GM23248 (cell line): ENCODE results near the gene TSLP. TPM values are rescaled to one million over a fixed set of nuclear protein-coding genes. Genes with fewer than 3 reads are reported as not detected.

Source experiments
- DNase-seq: peaks from one replicate; pipeline ENCODE4 v3.0.0-alpha.2; 2015
- H2AFZ ChIP-seq: fragments of 200-600 bp; sonication (generic); 2 replicates; pipeline ENCODE4 v1.6.1; 2016; ENCODE audit warnings: antibody characterized with exemption
- H3F3A ChIP-seq: fragments of 200-600 bp; sonication (generic); 2 replicates; pipeline ENCODE4 v1.6.1; 2016; ENCODE audit warnings: mild to moderate bottlenecking, antibody characterized with exemption, mixed run types; ENCODE audit not compliant: insufficient read depth
- H3K27ac ChIP-seq: fragments of 200-600 bp; sonication (generic); 2 replicates; pipeline ENCODE4 v1.5.1; 2016; ENCODE audit warnings: mild to moderate bottlenecking
- H3K27me3 ChIP-seq: fragments of 200-600 bp; sonication (generic); replicated peaks from 2 replicates; pipeline ENCODE4 v1.6.1; 2016; ENCODE audit warnings: mild to moderate bottlenecking; ENCODE audit not compliant: insufficient read depth
- H3K36me3 ChIP-seq: fragments of 200-600 bp; sonication (generic); 2 replicates; pipeline ENCODE4 v1.6.1; 2016; ENCODE audit warnings: low read depth, mild to moderate bottlenecking
- H3K4me1 ChIP-seq: fragments of 200-600 bp; sonication (generic); 2 replicates; pipeline ENCODE4 v1.6.1; 2016; ENCODE audit warnings: mild to moderate bottlenecking; ENCODE audit not compliant: insufficient read depth
- H3K4me2 ChIP-seq: fragments of 200-600 bp; sonication (generic); one replicate; pipeline ENCODE4 v1.6.1; 2016; ENCODE audit warnings: mild to moderate bottlenecking; ENCODE audit not compliant: unreplicated experiment
- H3K4me3 ChIP-seq: fragments of 200-600 bp; sonication (generic); 2 replicates; pipeline ENCODE4 v1.5.1; 2016; ENCODE audit warnings: mild to moderate bottlenecking
- H3K79me2 ChIP-seq: fragments of 200-600 bp; sonication (generic); 2 replicates; pipeline ENCODE4 v1.6.1; 2016; ENCODE audit warnings: mild to moderate bottlenecking; ENCODE audit not compliant: insufficient read depth
- H3K9ac ChIP-seq: fragments of 200-600 bp; sonication (generic); 2 replicates; pipeline ENCODE4 v1.6.1; 2016; ENCODE audit warnings: mild to moderate bottlenecking
- H3K9me2 ChIP-seq: fragments of 200-600 bp; sonication (generic); 2 replicates; pipeline ENCODE4 v1.6.1; 2016; ENCODE audit warnings: mixed run types, mild to moderate bottlenecking, moderate library complexity; ENCODE audit not compliant: insufficient read depth
- H3K9me3 ChIP-seq: fragments of 200-600 bp; sonication (generic); one replicate; pipeline ENCODE4 v1.6.1; 2017; ENCODE audit warnings: low read depth
- H4K20me1 ChIP-seq: fragments of 200-600 bp; sonication (generic); 2 replicates; pipeline ENCODE4 v1.6.0; 2016; ENCODE audit not compliant: insufficient read depth
- EZH2 ChIP-seq: fragments of 200-600 bp; sonication (generic); IDR thresholded peaks from 2 replicates; pipeline ENCODE4 v1.6.1; 2018; ENCODE audit warnings: antibody characterized with exemption, mild to moderate bottlenecking; ENCODE audit not compliant: insufficient read depth, poor library complexity, severe bottlenecking
- EZH2phosphoT487 ChIP-seq: fragments of 200-600 bp; sonication (generic); IDR thresholded peaks from 2 replicates; pipeline ENCODE4 v1.6.1; 2018; ENCODE audit warnings: antibody characterized with exemption, moderate library complexity, mild to moderate bottlenecking, low read depth; ENCODE audit not compliant: insufficient read depth
- WGBS, 2 experiments: methylation state at CpG; one replicate each; pipeline ENCODE4 v1.1.6; 2015 to 2017; ENCODE audit warnings: low lambda C conversion rate in 2 of 2, low coverage in 1 of 2; ENCODE audit errors: missing lambda C conversion rate in 2 of 2; 5-methylcytosine and 5-hydroxymethylcytosine counted together
- in situ Hi-C: fragments of 300-500 bp; cut with MboI; formaldehyde crosslinking; loops from 2 replicates; pipeline ENCODE4 v1.15.0; 2020
- polyA plus RNA-seq: library from polyadenylated mRNA; unstranded; fragments of >200 nt; fragmentation: Nextera tagmentation; extraction: Ambion mirVana; gene quantifications from 2 replicates; pipeline ENCODE4 v1.2.1, GENCODE V29; 2016
- total RNA-seq: library from RNA; depleted of rRNA; stranded (reverse); fragments of >200 nt; shearing (Covaris generic); gene quantifications from 2 replicates; pipeline ENCODE4 v1.2.3, GENCODE V29; 2014

Gene TSLP
- total and polyA plus RNA-seq, 2 experiments from 2014 or later = not detected

GRCh38 chr5:111119221-111119620 lies 47.7 kb downstream of the TSLP start:
- H3K27me3 ChIP-seq = no peaks in the 10 kb centered on the region
- no peak overlapping the region for H2AFZ ChIP-seq
- in situ Hi-C loops = no loop called here
- H3K9me3 ChIP-seq = no peaks in the 10 kb centered on the region
- no peak overlapping the region for H3K9ac ChIP-seq
- peaks cover 56% of the 10 kb centered on the region for H3K36me3 ChIP-seq
- H3K4me1 ChIP-seq = no peaks in the 10 kb centered on the region
- H3K27ac ChIP-seq = no peak overlapping the region
- no peak for DNase-seq
- no peaks in the 10 kb centered on the region for H4K20me1 ChIP-seq
- no peak overlapping the region for H3K4me3 ChIP-seq
- TF ChIP-seq EZH2 (no peak), EZH2phosphoT487 (no peak)
- no peaks in the 10 kb centered on the region for H3K9me2 ChIP-seq
- H3K79me2 ChIP-seq = 0 out of 2 replicates have a peak, but pooled peaks cover 5% of the 10 kb centered on the region
- no peak overlapping the region for H3K4me2 ChIP-seq
- no peaks in the 10 kb centered on the region for H3F3A ChIP-seq
- 91 to 94% methylated on average over 2 of the region's 2 CpGs for WGBS, 2 experiments

DNA sequence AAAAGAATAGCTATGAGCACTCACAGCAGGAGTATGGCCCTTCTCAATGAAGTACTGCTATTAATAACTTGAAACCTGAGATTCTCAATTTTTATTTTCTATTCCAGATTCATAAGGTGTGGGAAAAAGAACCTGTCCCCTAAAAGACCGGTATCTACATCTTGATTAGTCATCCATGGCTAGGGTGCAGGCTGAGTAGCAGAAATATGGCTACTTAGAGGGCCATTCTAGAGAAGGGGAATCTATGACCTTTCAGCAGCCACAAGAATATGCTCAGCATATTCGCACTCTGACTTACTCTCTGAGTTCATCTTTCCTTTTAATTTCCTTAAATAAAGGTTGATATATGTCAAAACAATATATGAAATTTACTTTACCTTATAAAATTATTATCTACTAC lies 48.3 kb downstream of the TSLP start:
- Histone ChIP-seq H2AFZ (no peak overlapping the region), H4K20me1 (no peaks in the 10 kb centered on the region), H3K79me2 (0 out of 2 replicates have a peak, but pooled peaks cover 5% of the 10 kb centered on the region), H3K27ac (no peak overlapping the region), H3K9ac (no peak overlapping the region), H3K27me3 (no peaks in the 10 kb centered on the region), H3K4me2 (no peak overlapping the region), H3K4me3 (no peak overlapping the region), H3K4me1 (no peaks in the 10 kb centered on the region), H3K36me3 (peaks cover 54% of the 10 kb centered on the region), H3K9me3 (no peaks in the 10 kb centered on the region), H3F3A (no peaks in the 10 kb centered on the region), H3K9me2 (no peaks in the 10 kb centered on the region)
- 97 to 98% methylated on average over 2 of the region's 2 CpGs for WGBS, 2 experiments
- no peak for DNase-seq
- TF ChIP-seq EZH2phosphoT487 (no peak), EZH2 (no peak)
- in situ Hi-C loops = no loop called here

DNA sequence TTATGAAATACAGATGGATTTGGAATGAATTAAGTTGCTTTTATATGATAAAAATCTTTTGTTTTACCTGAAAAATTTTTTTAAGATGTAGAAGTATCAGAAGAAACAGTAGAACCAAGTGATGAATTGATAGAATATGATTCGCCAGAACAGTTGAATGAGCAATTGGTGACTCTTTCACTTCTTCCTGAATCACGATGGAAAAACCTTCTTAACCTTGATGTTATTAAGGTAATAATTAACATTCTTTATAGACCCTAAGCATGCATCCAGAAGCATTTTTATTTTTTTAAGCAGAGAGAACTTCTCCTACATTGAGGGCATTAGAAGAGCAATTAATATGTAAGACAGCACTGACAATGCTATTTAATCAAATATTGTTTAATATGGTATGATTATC lies 49.4 kb downstream of the TSLP start:
- Histone ChIP-seq H3K4me3 (no peak overlapping the region), H3K27ac (no peak overlapping the region), H4K20me1 (no peaks in the 10 kb centered on the region), H3K79me2 (no peaks in the 10 kb centered on the region), H3K9ac (no peak overlapping the region), H3K9me2 (no peaks in the 10 kb centered on the region), H3F3A (no peaks in the 10 kb centered on the region), H3K4me1 (no peaks in the 10 kb centered on the region), H3K9me3 (no peaks in the 10 kb centered on the region), H3K27me3 (no peaks in the 10 kb centered on the region), H3K4me2 (no peak overlapping the region), H3K36me3 (peaks cover 56% of the 10 kb centered on the region), H2AFZ (no peak overlapping the region)
- in situ Hi-C loops = no loop called here
- WGBS, 2 experiments = 80 to 89% methylated on average over 2 of the region's 2 CpGs
- no peak for DNase-seq
- no peak for TF ChIP-seq EZH2
- TF ChIP-seq EZH2phosphoT487 = no peak

GRCh38 chr5:111121926-111122325 lies 50.4 kb downstream of the TSLP start:
- H3K27ac ChIP-seq = no peak overlapping the region
- peaks cover 66% of the 10 kb centered on the region for H3K36me3 ChIP-seq

DNA sequence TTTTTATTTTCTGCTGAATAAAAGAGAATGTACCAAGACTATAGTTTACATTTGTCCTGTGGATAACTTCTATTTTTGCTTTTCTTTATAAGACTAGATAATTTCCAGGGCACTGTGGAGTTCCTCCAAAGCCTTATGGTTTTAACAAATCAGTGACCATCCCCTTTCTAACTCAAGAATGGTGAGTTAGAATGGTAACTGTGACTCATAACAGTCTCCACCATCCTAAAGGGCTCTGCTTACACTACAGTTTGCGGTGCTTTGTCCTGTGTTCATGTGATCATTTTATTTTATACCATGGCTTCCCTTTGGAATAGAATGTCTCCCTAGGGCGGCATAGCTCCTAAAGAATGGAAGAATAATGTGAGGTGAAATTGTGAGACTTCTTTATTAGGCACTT lies 50.9 kb downstream of the TSLP start:
- Histone ChIP-seq H3K4me2 (no peak overlapping the region), H4K20me1 (no peaks in the 10 kb centered on the region), H3K36me3 (peaks cover 70% of the 10 kb centered on the region), H3K27ac (no peak overlapping the region), H3K4me3 (no peak overlapping the region), H3K9me2 (no peaks in the 10 kb centered on the region), H3K4me1 (0 out of 2 replicates have a peak, but pooled peaks cover 3% of the 10 kb centered on the region), H2AFZ (no peak overlapping the region), H3K79me2 (no peaks in the 10 kb centered on the region), H3K9me3 (no peaks in the 10 kb centered on the region), H3F3A (no peaks in the 10 kb centered on the region), H3K27me3 (no peaks in the 10 kb centered on the region), H3K9ac (no peak overlapping the region)
- in situ Hi-C loops = no loop called here
- no peak for TF ChIP-seq EZH2
- TF ChIP-seq EZH2phosphoT487 = no peak
- DNase-seq = no peak
- WGBS, 2 experiments = 98% methylated on average over 2 of the region's 2 CpGs

More at GRCh38 chr5:111121926-111122325, 50.4 kb downstream of the TSLP start:
- no peak overlapping the region for H3K4me2 ChIP-seq
- H2AFZ ChIP-seq = no peak overlapping the region
- no peak for DNase-seq
- no peaks in the 10 kb centered on the region for H3F3A ChIP-seq
- no peaks in the 10 kb centered on the region for H3K9me2 ChIP-seq
- no peaks in the 10 kb centered on the region for H3K4me1 ChIP-seq
- no peaks in the 10 kb centered on the region for H4K20me1 ChIP-seq
- no peaks in the 10 kb centered on the region for H3K27me3 ChIP-seq
- TF ChIP-seq EZH2phosphoT487 (no peak), EZH2 (no peak)
- no peak overlapping the region for H3K4me3 ChIP-seq
- H3K79me2 ChIP-seq = no peaks in the 10 kb centered on the region
- H3K9ac ChIP-seq = no peak overlapping the region
- H3K9me3 ChIP-seq = no peaks in the 10 kb centered on the region
- in situ Hi-C loops = no loop called here
